Esophagus squamous epithelium (tissue), 5 donors: ENCODE measurements around the gene PRLR. TPM values are rescaled to one million over a fixed set of nuclear protein-coding genes. Genes with fewer than 3 reads are reported as not detected.

Experiments used
- DNase-seq: peaks from one replicate; lab custom pipeline; 2025; lab: John Stamatoyannopoulos, UW
- H3K27ac ChIP-seq, 4 donors: fragments of 200-600 bp; sonication (generic); one replicate each; pipeline ENCODE4 v1.5.1; 2016 to 2019; ENCODE audit warnings: mild to moderate bottlenecking in 1 of 4
- H3K27me3 ChIP-seq, 4 donors: fragments of 200-600 bp; sonication (generic); 1 replicate in 3 of 4; 2 replicates in 1 of 4; pipeline versions ENCODE4 v1.5.1 to v1.6.0; 2017 to 2021; ENCODE audit warnings: antibody characterized with exemption in 1 of 4
- H3K36me3 ChIP-seq, 3 donors: fragments of 200-600 bp; sonication (generic); one replicate each; pipeline ENCODE4 v1.5.1; 2016 to 2019
- H3K4me1 ChIP-seq, 3 donors: fragments of 200-600 bp; sonication (generic); one replicate each; pipeline ENCODE4 v1.5.1; 2017 to 2019
- H3K4me3 ChIP-seq, 4 donors: fragments of 200-600 bp; sonication (generic); 1 replicate in 3 of 4; 2 replicates in 1 of 4; pipeline ENCODE4 v1.5.1; 2016 to 2019; ENCODE audit warnings: mild to moderate bottlenecking in 2 of 4, moderate library complexity in 1 of 4
- H3K9me3 ChIP-seq, 3 donors: fragments of 200-600 bp; sonication (generic); one replicate each; pipeline ENCODE4 v1.5.1; 2016 to 2019
- POLR2A ChIP-seq, 4 donors: fragments of 450-650 bp; IDR thresholded peaks; one replicate each; pipeline ENCODE4 v1.6.1; 2017; ENCODE audit warnings: antibody characterized with exemption in 4 of 4, mild to moderate bottlenecking in 4 of 4, moderate library complexity in 3 of 4
- WGBS, 2 donors: methylation state at CpG; one replicate each; pipeline ENCODE4 v1.1.5; 2018; 5-methylcytosine and 5-hydroxymethylcytosine counted together
- intact Hi-C: fragments of 100-400 bp; cut with DNase I; formaldehyde crosslinking; loops from one replicate; pipeline ENCODE4 v1.15.0; 2022
- total RNA-seq, 4 donors: library from RNA; depleted of rRNA; stranded (reverse); fragments of >200 nt; gene quantifications; one replicate each; pipeline ENCODE4 v1.1.0, GENCODE V29; 2016
- TF ChIP-seq, protein P1 (sequence below), 6 experiments: fragments of 450-650 bp in 4 of 6; fragments of 200-600 bp in 2 of 6; sonication (generic) in 2 of 6; IDR thresholded peaks; one replicate each; pipeline ENCODE4 v1.5.1; 2016 to 2019; ENCODE audit warnings: antibody characterized with exemption in 6 of 6, mild to moderate bottlenecking in 4 of 6, moderate library complexity in 4 of 6
- donor health status: DM: yes; HTN: yes; CAD: no.

The PRLR gene
- total RNA-seq, 4 donors from 2014 or later, result 1.5 to 2.8 (median 2.3) TPM

DNA sequence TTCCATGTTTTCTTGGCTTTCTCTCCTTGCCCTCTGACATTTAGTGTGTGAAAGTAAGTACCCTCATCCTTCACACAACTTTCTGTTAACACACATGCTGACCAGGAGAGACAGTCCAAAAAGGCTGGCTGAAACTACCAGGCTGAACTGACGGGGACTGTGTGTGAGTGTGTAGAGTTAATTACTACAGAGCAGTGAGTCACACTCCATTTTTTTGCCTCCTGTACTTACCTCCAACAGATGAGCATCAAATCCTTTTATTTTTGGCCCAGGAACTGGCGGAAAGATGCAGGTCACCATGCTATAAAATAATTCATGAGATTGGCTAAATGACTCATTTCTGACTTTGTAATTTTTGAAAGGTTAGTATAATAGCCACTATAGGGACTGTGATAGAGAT lies 162.3 kb downstream of the PRLR start:
- intact Hi-C loops, result no loop called here
- no peak overlapping the region for H3K4me3 ChIP-seq
- H3K27ac ChIP-seq, result no peak overlapping the region
- H3K4me1 ChIP-seq, result no peaks in the 10 kb centered on the region
- no peaks in the 10 kb centered on the region for H3K9me3 ChIP-seq
- H3K36me3 ChIP-seq, result no peaks in the 10 kb centered on the region
- no peak for TF ChIP-seq POLR2A (IDR thresholded peaks at IDR 0.05)
- TF ChIP-seq, protein P1, sequence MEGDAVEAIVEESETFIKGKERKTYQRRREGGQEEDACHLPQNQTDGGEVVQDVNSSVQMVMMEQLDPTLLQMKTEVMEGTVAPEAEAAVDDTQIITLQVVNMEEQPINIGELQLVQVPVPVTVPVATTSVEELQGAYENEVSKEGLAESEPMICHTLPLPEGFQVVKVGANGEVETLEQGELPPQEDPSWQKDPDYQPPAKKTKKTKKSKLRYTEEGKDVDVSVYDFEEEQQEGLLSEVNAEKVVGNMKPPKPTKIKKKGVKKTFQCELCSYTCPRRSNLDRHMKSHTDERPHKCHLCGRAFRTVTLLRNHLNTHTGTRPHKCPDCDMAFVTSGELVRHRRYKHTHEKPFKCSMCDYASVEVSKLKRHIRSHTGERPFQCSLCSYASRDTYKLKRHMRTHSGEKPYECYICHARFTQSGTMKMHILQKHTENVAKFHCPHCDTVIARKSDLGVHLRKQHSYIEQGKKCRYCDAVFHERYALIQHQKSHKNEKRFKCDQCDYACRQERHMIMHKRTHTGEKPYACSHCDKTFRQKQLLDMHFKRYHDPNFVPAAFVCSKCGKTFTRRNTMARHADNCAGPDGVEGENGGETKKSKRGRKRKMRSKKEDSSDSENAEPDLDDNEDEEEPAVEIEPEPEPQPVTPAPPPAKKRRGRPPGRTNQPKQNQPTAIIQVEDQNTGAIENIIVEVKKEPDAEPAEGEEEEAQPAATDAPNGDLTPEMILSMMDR (IDR thresholded peaks at IDR 0.05), result no peak
- H3K27me3 ChIP-seq, result no peaks in the 10 kb centered on the region
- DNase-seq, result no peak
- 80 to 83% methylated on average over 2 of the region's 2 CpGs for WGBS, 2 donors

DNA sequence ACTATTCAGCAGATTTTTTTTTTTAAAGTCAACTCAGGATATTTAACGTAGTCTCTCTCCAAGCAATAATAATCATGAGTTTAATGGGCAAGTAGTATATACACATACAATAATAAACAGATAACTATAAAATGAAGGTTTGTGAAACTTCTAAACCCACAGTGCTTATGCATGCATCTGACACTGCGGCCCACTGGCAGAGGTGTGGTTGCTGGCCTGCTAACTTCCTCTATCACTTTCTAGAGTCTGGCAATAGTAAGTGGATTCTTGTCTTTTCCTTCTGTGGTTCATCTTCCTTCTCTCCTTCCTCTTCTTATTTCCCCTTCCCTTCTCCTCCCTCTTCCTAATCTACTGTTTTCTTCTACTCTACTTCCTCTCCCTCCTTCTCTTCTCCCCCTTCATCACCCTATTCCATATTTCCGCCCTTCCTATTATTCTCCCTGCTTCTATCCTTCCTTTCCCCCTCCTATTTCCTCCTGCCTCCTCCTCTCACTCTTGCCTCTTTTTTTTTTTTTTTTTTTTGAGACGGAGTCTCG lies 164.0 kb downstream of the PRLR start:
- Histone ChIP-seq H3K36me3 (no peaks in the 10 kb centered on the region), H3K27me3 (no peaks in the 10 kb centered on the region), H3K27ac (no peak overlapping the region), H3K4me3 (no peak overlapping the region), H3K9me3 (no peaks in the 10 kb centered on the region), H3K4me1 (no peaks in the 10 kb centered on the region)
- no peak for DNase-seq
- intact Hi-C loops, result no loop called here
- 88 to 95% methylated on average over 5 of the region's 5 CpGs for WGBS, 2 donors
- no peak for TF ChIP-seq POLR2A (IDR thresholded peaks at IDR 0.05)
- TF ChIP-seq, protein P1 (IDR thresholded peaks at IDR 0.05), result no peak

GRCh38 chr5:35063414-35063813 lies 166.9 kb downstream of the PRLR start:
- no peak for DNase-seq
- no peaks in the 10 kb centered on the region for H3K36me3 ChIP-seq
- H3K27ac ChIP-seq, result no peak overlapping the region
- no peak for TF ChIP-seq POLR2A (IDR thresholded peaks at IDR 0.05)
- TF ChIP-seq, protein P1 (IDR thresholded peaks at IDR 0.05), result no peak
- no peaks in the 10 kb centered on the region for H3K4me1 ChIP-seq
- no peak overlapping the region for H3K4me3 ChIP-seq
- no peaks in the 10 kb centered on the region for H3K9me3 ChIP-seq
- H3K27me3 ChIP-seq, result no peaks in the 10 kb centered on the region
- intact Hi-C loops, result no loop called here
- 79 to 81% methylated on average over 4 of the region's 4 CpGs for WGBS, 2 donors

DNA sequence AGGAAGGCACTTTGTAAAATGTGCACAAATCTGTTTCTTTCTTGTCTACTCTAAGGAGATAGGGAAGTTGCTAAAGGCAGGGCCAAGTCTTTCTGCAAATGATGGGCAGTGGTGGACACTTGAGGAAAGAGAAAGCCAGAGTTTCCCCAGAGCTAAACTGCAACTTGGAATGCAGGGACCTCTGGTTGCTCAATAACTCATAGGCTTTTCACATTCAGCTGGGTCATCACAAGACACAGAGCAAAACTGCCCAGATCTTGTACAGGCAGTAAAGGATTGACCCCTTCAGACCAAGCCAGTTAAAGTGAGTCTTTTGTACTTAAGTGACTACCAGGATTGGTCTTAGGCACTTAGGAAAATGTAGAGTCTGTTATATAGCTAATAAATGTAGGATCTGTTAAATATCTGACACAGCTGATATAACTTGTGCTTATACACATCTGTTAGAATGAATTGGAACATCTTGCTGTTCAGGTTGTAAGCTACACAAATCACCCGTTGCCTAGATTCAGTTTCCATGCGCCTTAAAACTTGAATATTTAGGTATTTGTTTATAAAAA lies 169.0 kb downstream of the PRLR start:
- no peak for DNase-seq
- H3K36me3 ChIP-seq, result no peaks in the 10 kb centered on the region
- H3K27me3 ChIP-seq, result no peaks in the 10 kb centered on the region
- H3K4me3 ChIP-seq, result no peak overlapping the region
- WGBS, 2 donors, result 75 to 86% methylated on average over 2 of the region's 2 CpGs
- intact Hi-C loops, result no loop called here
- no peak for TF ChIP-seq POLR2A (IDR thresholded peaks at IDR 0.05)
- TF ChIP-seq, protein P1 (IDR thresholded peaks at IDR 0.05), result no peak
- no peaks in the 10 kb centered on the region for H3K4me1 ChIP-seq
- no peaks in the 10 kb centered on the region for H3K9me3 ChIP-seq
- H3K27ac ChIP-seq, result no peak overlapping the region

GRCh38 chr5:35060236-35060635 lies 170.1 kb downstream of the PRLR start:
- no peaks in the 10 kb centered on the region for H3K9me3 ChIP-seq
- no peaks in the 10 kb centered on the region for H3K4me1 ChIP-seq
- no peak for DNase-seq
- TF ChIP-seq, protein P1 (IDR thresholded peaks at IDR 0.05), result no peak
- no peak for TF ChIP-seq POLR2A (IDR thresholded peaks at IDR 0.05)
- no peaks in the 10 kb centered on the region for H3K36me3 ChIP-seq
- H3K27ac ChIP-seq, result no peak overlapping the region
- intact Hi-C loops, result no loop called here
- WGBS, 2 donors, result 56 to 68% methylated on average over 2 of the region's 2 CpGs
- no peak overlapping the region for H3K4me3 ChIP-seq
- H3K27me3 ChIP-seq, result no peaks in the 10 kb centered on the region
